IPS-18a (cell line): ENCODE measurements around the gene NR5A1.

Experiments
- H3K27ac ChIP-seq: one replicate; pipeline ENCODE4 v1.5.1; 2013; ENCODE audit warnings: low read length
- H3K27me3 ChIP-seq: one replicate; pipeline ENCODE4 v1.6.1; 2013; ENCODE audit warnings: mild to moderate bottlenecking, low read length; ENCODE audit not compliant: control insufficient read depth, insufficient read depth
- H3K36me3 ChIP-seq: one replicate; pipeline ENCODE4 v1.6.1; 2013; ENCODE audit warnings: low read depth, low read length; ENCODE audit not compliant: control insufficient read depth
- H3K4me1 ChIP-seq: one replicate; pipeline ENCODE4 v1.6.1; 2013; ENCODE audit warnings: low read depth, low read length; ENCODE audit not compliant: control insufficient read depth
- H3K4me3 ChIP-seq: one replicate; pipeline ENCODE4 v1.5.1; 2013; ENCODE audit warnings: low read length
- H3K9ac ChIP-seq: one replicate; pipeline ENCODE4 v1.6.1; 2013; ENCODE audit warnings: mild to moderate bottlenecking, low read length, moderate library complexity
- H3K9me3 ChIP-seq: one replicate; pipeline ENCODE4 v1.6.1; 2013; ENCODE audit warnings: low read depth, low read length; ENCODE audit not compliant: control insufficient read depth

Gene NR5A1

DNA sequence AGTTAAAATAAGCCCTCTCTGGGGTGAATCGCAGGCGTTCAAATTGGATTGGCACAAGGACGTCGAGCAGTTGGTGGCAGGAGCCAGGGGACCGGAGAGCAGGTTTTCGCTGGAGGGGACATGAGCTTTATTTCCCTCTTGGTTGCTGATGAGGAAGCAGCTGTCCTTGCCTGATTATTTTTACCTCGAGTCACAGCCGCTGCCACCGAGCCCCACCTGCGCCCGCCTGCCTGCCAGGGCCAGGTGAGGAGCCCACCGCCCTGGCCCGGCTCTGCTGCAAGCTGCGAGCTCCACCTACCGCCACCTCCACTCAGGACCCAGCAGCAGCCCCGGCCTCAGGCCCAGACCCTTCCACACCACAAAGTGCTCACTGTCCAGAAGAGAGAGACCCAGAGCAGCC, 65.9 kb downstream of the NR5A1 start:
- H3K27me3 ChIP-seq: no peaks in the 10 kb centered on the region
- no peak overlapping the region for H3K27ac ChIP-seq
- no peak overlapping the region for H3K4me3 ChIP-seq
- no peak overlapping the region for H3K9ac ChIP-seq
- H3K4me1 ChIP-seq: no peaks in the 10 kb centered on the region
- H3K36me3 ChIP-seq: no peaks in the 10 kb centered on the region
- no peaks in the 10 kb centered on the region for H3K9me3 ChIP-seq

DNA sequence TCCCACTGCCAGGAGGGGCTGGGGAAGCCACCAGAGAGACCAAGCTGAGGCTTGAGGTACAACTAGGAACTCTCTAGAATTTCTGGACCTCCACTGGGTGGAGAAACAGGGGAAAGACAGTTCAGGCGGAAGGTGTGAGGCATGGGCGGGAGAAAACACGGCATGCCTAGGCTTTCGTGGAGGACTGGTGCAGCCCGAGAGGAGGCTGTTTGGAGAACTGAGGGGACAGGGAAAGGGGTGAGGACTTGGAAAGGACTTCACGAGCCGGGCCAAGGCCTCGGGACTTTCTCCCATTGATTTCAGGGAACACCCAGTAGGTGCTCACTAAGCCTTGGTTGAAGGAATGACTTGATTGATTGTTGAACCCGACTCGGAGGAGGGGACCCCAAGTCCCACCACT, 66.4 kb downstream of the NR5A1 start:
- Histone ChIP-seq H3K4me3 (no peak overlapping the region), H3K9ac (no peak overlapping the region), H3K4me1 (no peaks in the 10 kb centered on the region), H3K27ac (no peak overlapping the region), H3K27me3 (no peaks in the 10 kb centered on the region), H3K36me3 (no peaks in the 10 kb centered on the region), H3K9me3 (no peaks in the 10 kb centered on the region)

DNA sequence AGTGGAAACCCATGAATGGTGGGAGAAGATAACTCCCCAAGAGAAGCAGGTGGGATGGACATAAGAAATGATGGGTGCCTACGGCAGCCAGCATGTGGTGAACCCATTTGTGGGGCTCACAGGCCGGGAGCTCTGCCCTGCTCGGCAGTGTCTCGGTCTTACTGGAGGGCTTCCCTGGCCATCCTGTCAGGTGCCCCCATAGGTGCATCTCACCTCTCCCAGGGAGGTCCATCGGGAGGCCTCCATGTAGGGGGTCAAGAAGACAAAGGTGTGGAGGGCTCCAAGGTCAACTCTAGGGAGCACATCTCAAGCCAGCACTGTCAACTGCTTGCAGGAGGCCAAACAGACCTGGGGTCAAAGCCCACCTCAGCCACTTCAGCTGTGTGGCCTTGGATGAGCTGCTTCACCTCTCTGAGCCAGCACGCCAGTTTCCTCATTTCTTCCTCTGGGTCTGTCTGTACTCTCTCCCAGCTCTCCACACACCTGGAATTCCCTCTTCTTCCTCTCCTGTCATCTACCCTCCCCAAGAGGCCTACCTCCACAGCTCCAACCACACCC, 67.4 kb downstream of the NR5A1 start:
- Histone ChIP-seq H3K9ac (no peak overlapping the region), H3K36me3 (no peaks in the 10 kb centered on the region), H3K9me3 (no peaks in the 10 kb centered on the region), H3K4me1 (no peaks in the 10 kb centered on the region), H3K4me3 (no peak overlapping the region), H3K27ac (no peak overlapping the region), H3K27me3 (no peaks in the 10 kb centered on the region)

DNA sequence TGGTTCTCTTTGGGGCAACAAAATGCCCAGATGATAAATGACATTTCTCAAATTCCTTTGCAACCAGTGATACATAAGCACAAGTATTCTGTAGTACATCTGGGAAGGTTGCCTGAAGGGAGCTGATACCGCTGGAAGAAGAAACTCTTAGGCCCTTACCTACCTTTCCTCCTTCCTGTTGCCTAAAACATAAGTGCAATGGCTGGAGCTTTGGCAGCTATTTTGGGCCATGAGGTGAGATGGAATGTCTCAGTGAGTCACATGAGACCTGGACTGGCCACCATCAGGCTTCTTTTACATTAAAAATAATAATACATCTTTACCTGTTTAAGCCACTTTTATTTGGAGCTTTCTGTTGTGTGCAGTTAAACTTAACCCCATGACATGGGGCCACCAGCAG, 68.1 kb downstream of the NR5A1 start:
- Histone ChIP-seq H3K27ac (no peak overlapping the region), H3K36me3 (no peaks in the 10 kb centered on the region), H3K9ac (no peak overlapping the region), H3K27me3 (no peaks in the 10 kb centered on the region), H3K4me3 (no peak overlapping the region), H3K4me1 (no peaks in the 10 kb centered on the region), H3K9me3 (no peaks in the 10 kb centered on the region)

DNA sequence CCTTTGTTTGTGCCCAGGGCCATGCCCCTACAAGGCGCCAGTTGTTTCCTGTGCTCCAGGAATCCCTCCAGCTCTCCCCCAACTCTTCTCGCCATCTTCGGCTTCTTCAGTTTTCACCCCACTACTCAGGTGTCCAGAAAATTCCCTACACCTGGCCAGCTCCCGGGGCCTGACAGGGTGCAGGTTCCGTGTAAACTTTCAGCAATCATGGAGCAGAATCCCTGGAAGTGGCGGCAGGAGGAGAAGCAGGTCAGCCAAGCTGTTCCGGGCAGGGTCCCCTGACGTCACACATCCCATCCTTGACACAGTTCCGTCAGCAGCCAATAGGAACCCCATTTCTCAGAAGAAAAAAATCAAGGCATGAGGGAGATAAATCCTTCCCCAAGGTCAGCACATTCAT, 69.1 kb downstream of the NR5A1 start:
- Histone ChIP-seq H3K36me3 (no peaks in the 10 kb centered on the region), H3K9me3 (no peaks in the 10 kb centered on the region), H3K4me1 (no peaks in the 10 kb centered on the region), H3K9ac (no peak overlapping the region), H3K4me3 (no peak overlapping the region), H3K27me3 (no peaks in the 10 kb centered on the region), H3K27ac (no peak overlapping the region)

DNA sequence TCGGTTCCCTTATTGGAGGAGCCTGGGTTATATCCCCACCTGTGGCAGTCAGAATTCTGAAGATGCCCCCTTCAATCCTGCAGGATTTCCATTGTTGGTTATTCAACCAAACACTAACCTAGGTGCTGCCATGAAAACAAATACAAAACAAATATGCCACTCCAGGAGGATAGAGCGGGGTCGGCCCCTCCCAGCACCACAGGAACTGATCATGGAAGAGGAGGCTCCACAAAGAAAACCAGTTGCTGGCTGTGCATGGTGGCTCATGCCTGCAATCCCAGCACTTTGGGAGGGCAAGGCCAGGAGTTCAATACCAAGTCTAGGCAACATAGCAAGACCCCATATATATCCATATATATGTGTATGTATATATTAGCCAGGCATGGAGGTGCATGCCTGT, 70.1 kb downstream of the NR5A1 start:
- no peak overlapping the region for H3K9ac ChIP-seq
- no peak overlapping the region for H3K27ac ChIP-seq
- H3K9me3 ChIP-seq: no peaks in the 10 kb centered on the region

DNA sequence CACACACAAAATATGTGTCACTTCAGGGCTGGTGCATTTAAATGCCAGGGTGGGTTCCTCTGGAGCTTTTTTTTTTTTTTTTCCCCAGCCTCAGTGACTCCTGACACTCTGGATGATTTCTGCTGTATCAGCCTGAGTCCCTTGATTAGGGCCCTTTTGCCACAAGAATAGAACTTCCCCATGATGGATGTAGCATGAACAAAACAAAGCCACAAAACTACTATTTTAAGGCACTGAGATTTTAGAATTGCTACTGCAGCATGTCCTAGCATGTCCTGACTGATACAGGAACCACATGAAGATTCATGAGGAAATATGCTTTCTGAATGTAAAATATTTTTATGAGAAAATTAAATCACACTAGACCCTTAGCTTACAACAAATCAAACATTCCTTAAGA, 70.9 kb downstream of the NR5A1 start:
- Histone ChIP-seq H3K27ac (no peak overlapping the region), H3K36me3 (no peaks in the 10 kb centered on the region), H3K4me3 (no peak overlapping the region), H3K27me3 (no peaks in the 10 kb centered on the region), H3K4me1 (no peaks in the 10 kb centered on the region), H3K9ac (no peak overlapping the region), H3K9me3 (no peaks in the 10 kb centered on the region)

More for the DNA sequence above, 70.1 kb downstream of the NR5A1 start:
- H3K36me3 ChIP-seq: no peaks in the 10 kb centered on the region
- H3K4me1 ChIP-seq: no peaks in the 10 kb centered on the region
- H3K4me3 ChIP-seq: no peak overlapping the region
- no peaks in the 10 kb centered on the region for H3K27me3 ChIP-seq
